GM10248 (cell line): ENCODE results near the gene CCNY.

ENCODE experiments used
- CTCF ChIA-PET: fragments of 300-600 bp; sonication (Branson Sonifier 250); formaldehyde crosslinking; extraction: SDS; loops from one replicate; lab custom pipeline; 2021; ENCODE audit warnings: antibody characterized with exemption; lab: Yijun Ruan, JAX
- POLR2A ChIA-PET: fragments of 350-650 bp; sonication (Branson Sonifier 250); formaldehyde crosslinking; extraction: SDS; loops from one replicate; lab custom pipeline; 2020; ENCODE audit warnings: antibody characterized with exemption; lab: Yijun Ruan, JAX
- DNase-seq: peaks from one replicate; pipeline ENCODE4 v3.0.0; 2012; ENCODE audit errors: extremely low spot score
- TF ChIP-seq, protein P1 (sequence below): IDR thresholded peaks from 2 replicates; pipeline ENCODE4 v1.5.1; 2012; ENCODE audit warnings: mild to moderate bottlenecking, low read depth; ENCODE audit errors: extremely low read depth, missing control alignments, control extremely low read depth

Gene CCNY

DNA sequence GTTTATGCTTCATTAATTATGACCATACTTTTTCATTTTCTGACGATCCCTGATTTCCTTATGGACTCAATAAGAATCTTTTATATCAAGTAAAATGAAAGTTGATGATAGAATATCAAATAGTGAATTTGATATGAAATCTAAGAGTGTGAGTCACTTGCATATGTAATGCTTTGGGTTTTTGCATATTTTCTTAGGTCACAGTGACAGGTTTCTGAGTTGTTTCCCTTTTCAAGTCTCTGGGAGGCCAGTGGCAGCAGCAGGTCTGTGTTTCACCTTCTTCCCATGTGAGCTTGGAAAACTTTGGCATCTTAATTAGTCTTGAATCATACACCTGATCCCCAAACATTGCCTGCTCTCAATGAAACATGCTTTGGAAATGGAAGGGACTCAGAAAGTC is 234.1 kb downstream of the CCNY start:
- ChIA-PET CTCF (interaction anchor here (0.7 kb wide), 1 partner anchor 10 kb away, joined by 3 read pairs; no protein-coding TSS in a partner anchor), POLR2A (no interaction called here)
- DNase-seq: no peak
- TF ChIP-seq, protein P1, sequence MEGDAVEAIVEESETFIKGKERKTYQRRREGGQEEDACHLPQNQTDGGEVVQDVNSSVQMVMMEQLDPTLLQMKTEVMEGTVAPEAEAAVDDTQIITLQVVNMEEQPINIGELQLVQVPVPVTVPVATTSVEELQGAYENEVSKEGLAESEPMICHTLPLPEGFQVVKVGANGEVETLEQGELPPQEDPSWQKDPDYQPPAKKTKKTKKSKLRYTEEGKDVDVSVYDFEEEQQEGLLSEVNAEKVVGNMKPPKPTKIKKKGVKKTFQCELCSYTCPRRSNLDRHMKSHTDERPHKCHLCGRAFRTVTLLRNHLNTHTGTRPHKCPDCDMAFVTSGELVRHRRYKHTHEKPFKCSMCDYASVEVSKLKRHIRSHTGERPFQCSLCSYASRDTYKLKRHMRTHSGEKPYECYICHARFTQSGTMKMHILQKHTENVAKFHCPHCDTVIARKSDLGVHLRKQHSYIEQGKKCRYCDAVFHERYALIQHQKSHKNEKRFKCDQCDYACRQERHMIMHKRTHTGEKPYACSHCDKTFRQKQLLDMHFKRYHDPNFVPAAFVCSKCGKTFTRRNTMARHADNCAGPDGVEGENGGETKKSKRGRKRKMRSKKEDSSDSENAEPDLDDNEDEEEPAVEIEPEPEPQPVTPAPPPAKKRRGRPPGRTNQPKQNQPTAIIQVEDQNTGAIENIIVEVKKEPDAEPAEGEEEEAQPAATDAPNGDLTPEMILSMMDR: no peak

DNA sequence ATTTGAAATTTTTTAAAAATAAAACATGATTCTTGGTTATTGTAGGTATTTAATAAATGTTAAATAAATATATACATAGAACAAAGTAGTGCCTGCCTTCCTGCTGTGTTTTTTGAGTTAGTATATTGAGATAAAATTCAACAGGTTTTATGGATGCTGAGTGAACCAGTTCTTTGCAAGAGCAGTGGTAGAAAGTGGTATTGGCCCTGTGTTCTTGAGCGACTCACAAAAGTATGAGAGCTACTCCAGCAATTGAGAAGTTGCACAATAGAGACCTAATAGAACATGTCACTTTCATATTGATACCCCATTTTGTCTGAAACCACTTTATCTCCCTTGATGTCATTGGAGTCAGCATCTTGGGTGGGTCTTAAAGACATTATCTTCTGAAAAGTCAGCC is 236.3 kb downstream of the CCNY start:
- POLR2A ChIA-PET: no interaction called here
- CTCF ChIA-PET: interaction anchor here (1.5 to 11.1 kb wide), 2 partner anchors 11 to 578 kb away, joined by 3 to 93 read pairs; no protein-coding TSS in a partner anchor
- TF ChIP-seq, protein P1: no peak
- DNase-seq: no peak

DNA sequence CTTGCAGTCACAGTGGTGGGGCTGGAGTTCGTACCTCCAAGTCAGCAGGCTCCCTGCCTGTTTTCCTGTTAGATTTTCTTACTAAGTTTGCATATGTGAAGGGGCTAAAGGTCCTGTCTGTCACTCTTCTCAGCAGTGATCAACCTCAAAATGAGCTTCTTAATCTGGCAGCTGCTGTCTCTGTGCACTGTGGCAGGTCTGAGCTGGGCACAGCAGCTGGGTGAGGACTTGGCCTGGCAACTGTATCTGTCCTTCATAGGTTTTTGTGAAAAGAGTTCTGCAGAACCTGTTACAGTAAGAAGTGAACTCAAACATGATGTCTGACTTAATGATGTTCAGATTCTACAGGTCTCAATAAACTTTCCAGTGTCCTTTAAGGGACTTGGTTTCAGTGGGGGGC is 237.5 kb downstream of the CCNY start:
- ChIA-PET POLR2A (no interaction called here), CTCF (interaction anchor here (1.5 to 11.1 kb wide), 2 partner anchors 12 to 579 kb away, joined by 3 to 93 read pairs; no protein-coding TSS in a partner anchor)
- no peak for DNase-seq
- TF ChIP-seq, protein P1: no peak

DNA sequence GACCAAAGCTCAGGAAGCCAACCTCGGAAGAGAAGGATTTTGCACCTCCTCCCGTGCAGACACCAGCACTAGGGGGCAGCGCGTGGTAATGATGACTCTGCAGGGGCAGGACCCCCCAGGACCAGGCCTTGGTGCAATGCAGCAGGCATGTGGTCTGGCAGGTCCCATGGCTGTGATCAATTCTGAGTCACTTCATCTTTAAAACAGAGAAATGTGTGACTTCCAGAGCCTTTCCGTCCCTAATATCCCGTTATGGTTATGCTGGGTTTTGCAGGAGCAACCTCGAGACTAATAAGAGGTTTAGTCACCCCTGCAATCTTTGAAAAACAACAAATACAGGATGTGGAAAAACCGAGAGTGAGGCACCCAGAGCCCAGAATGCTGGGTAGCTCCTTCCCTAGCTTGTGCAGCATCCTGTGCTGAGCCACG is 238.6 kb downstream of the CCNY start:
- ChIA-PET POLR2A (no interaction called here), CTCF (interaction anchor here (0.9 to 11.1 kb wide), 5 partner anchors 13 to 90 kb away, joined by 3 to 93 read pairs (median 3); no protein-coding TSS in a partner anchor)
- TF ChIP-seq, protein P1: no peak
- no peak for DNase-seq

DNA sequence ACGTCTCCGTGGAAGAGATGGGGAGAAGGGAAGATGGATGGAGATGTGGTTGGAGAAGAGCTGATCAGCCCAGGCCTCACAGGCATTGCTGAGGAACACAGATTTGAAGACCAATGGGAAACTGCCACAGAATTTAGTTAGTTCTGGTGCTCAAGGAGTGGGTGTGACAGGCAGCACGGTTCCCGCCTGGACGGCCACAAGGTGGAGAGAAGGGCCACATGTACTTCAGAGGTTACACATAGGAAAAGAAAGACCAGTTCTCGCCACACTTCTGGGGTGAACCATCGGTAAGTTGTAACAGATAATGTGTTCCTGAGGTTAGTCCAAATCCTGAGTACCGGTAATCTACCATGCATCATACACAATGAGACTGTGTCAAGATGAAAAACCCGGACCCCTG is 239.3 kb downstream of the CCNY start:
- no peak for DNase-seq
- POLR2A ChIA-PET: no interaction called here
- CTCF ChIA-PET: interaction anchor here (1.5 to 11.1 kb wide), 4 partner anchors 14 to 57 kb away, joined by 3 to 93 read pairs (median 4); no protein-coding TSS in a partner anchor
- TF ChIP-seq, protein P1: no peak

DNA sequence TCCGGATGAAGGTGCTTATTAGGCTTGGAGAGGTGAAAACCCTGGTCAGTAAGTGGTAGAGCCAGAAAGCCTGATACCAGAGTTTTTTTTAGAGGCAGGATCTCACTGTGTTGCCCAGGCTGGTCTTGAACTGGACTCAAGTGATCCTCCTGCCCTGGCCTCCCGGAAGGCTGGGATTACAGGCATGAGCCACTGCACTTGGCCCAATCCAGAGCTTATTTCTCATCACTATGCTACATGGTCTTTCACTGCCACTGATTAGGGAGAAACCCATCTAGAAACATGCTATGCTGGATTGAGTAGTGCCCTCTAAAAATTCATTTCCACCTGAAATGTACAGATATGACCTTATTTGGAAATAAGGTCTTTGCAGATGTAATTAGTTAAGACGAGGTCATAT is 240.4 kb downstream of the CCNY start:
- TF ChIP-seq, protein P1: no peak
- no peak for DNase-seq
- CTCF ChIA-PET: interaction anchor here (11.1 kb wide), 1 partner anchor 15 kb away, joined by 93 read pairs; no protein-coding TSS in a partner anchor
- POLR2A ChIA-PET: no interaction called here
